Adrenal gland (tissue), 5 donors: ENCODE measurements around the gene SBF2.

Experiments
- CTCF ChIP-seq, 6 experiments: fragments of 450-650 bp in 4 of 6; fragments of 200-600 bp in 2 of 6; sonication (generic) in 1 of 6; IDR thresholded peaks; 1 replicate in 5 of 6; 2 replicates in 1 of 6; pipeline versions ENCODE4 v1.5.1 to v1.8.0; 2016 to 2021; ENCODE audit warnings: antibody characterized with exemption in 6 of 6, mild to moderate bottlenecking in 2 of 6, moderate library complexity in 1 of 6
- POLR2A ChIP-seq, 2 donors: fragments of 450-650 bp; IDR thresholded peaks; one replicate each; pipeline ENCODE4 v1.6.1; 2017; ENCODE audit warnings: antibody characterized with exemption in 2 of 2, mild to moderate bottlenecking in 2 of 2, moderate library complexity in 1 of 2
- donor health status: DM: no; HTN: no; CAD: no.

- no peak for TF ChIP-seq POLR2A (IDR thresholded peaks at IDR 0.05)
- TF ChIP-seq CTCF (IDR thresholded peaks at IDR 0.05), result no peak
Observed at GRCh38 chr11:10314199-10315072, 20.4 kb upstream of the SBF2 start.
